ENCODE results near the gene KCNC3.

KCNC3 gene

GRCh38 chr19:50277966-50278580 is 51.1 kb downstream of the KCNC3 start:
- H3K4me3 ChIP-seq (ENCODE audit: insufficient read depth, low read depth, low read length): no peak overlapping the region
- no peaks in the 10 kb centered on the region for H3K36me3 ChIP-seq (ENCODE audit: control insufficient read depth, insufficient read depth, low read length)
- H3K27ac ChIP-seq (ENCODE audit: insufficient read depth, low read depth, low read length, poor library complexity, severe bottlenecking): no peak overlapping the region
- 89% methylated on average over 14 of the region's 14 CpGs for WGBS, 2 experiments
- no peaks in the 10 kb centered on the region for H3K4me1 ChIP-seq (ENCODE audit: control insufficient read depth, insufficient read depth, low read length)
- H3K27me3 ChIP-seq (ENCODE audit: control insufficient read depth, insufficient read depth, low read length, poor library complexity, severe bottlenecking): no peaks in the 10 kb centered on the region
- H3K9me3 ChIP-seq (ENCODE audit: control insufficient read depth, low read length): peaks cover 3% of the 10 kb centered on the region

GRCh38 chr19:50276370-50277063 is 52.7 kb downstream of the KCNC3 start:
- H3K9me3 ChIP-seq (ENCODE audit: control insufficient read depth, low read length): peaks cover 3% of the 10 kb centered on the region
- H3K27ac ChIP-seq (ENCODE audit: insufficient read depth, low read depth, low read length, poor library complexity, severe bottlenecking): no peak overlapping the region
- H3K4me3 ChIP-seq (ENCODE audit: insufficient read depth, low read depth, low read length): no peak overlapping the region
- no peaks in the 10 kb centered on the region for H3K36me3 ChIP-seq (ENCODE audit: control insufficient read depth, insufficient read depth, low read length)
- H3K4me1 ChIP-seq (ENCODE audit: control insufficient read depth, insufficient read depth, low read length): no peaks in the 10 kb centered on the region
- no peaks in the 10 kb centered on the region for H3K27me3 ChIP-seq (ENCODE audit: control insufficient read depth, insufficient read depth, low read length, poor library complexity, severe bottlenecking)
- 89 to 90% methylated on average over 15 of the region's 15 CpGs for WGBS, 2 experiments

- Histone ChIP-seq H3K4me3 (ENCODE audit: insufficient read depth, low read depth, low read length) (no peak overlapping the region), H3K9me3 (ENCODE audit: control insufficient read depth, low read length) (peaks cover 3% of the 10 kb centered on the region), H3K27me3 (ENCODE audit: control insufficient read depth, insufficient read depth, low read length, poor library complexity, severe bottlenecking) (no peaks in the 10 kb centered on the region), H3K36me3 (ENCODE audit: control insufficient read depth, insufficient read depth, low read length) (no peaks in the 10 kb centered on the region), H3K4me1 (ENCODE audit: control insufficient read depth, insufficient read depth, low read length) (no peaks in the 10 kb centered on the region), H3K27ac (ENCODE audit: insufficient read depth, low read depth, low read length, poor library complexity, severe bottlenecking) (no peak overlapping the region)
- WGBS, 2 experiments: 85% methylated on average over 26 of the region's 26 CpGs
Observed at GRCh38 chr19:50275577-50276368, 53.4 kb downstream of the KCNC3 start.

GRCh38 chr19:50273821-50274220 is 55.4 kb downstream of the KCNC3 start:
- WGBS, 2 experiments: 92% methylated on average over 7 of the region's 7 CpGs
- Histone ChIP-seq H3K4me1 (ENCODE audit: control insufficient read depth, insufficient read depth, low read length) (no peaks in the 10 kb centered on the region), H3K9me3 (ENCODE audit: control insufficient read depth, low read length) (peaks cover 5% of the 10 kb centered on the region), H3K27ac (ENCODE audit: insufficient read depth, low read depth, low read length, poor library complexity, severe bottlenecking) (no peak overlapping the region), H3K4me3 (ENCODE audit: insufficient read depth, low read depth, low read length) (no peak overlapping the region), H3K36me3 (ENCODE audit: control insufficient read depth, insufficient read depth, low read length) (no peaks in the 10 kb centered on the region), H3K27me3 (ENCODE audit: control insufficient read depth, insufficient read depth, low read length, poor library complexity, severe bottlenecking) (no peaks in the 10 kb centered on the region)

- Histone ChIP-seq H3K36me3 (ENCODE audit: control insufficient read depth, insufficient read depth, low read length) (no peaks in the 10 kb centered on the region), H3K4me3 (ENCODE audit: insufficient read depth, low read depth, low read length) (no peak overlapping the region), H3K27ac (ENCODE audit: insufficient read depth, low read depth, low read length, poor library complexity, severe bottlenecking) (no peak overlapping the region), H3K9me3 (ENCODE audit: control insufficient read depth, low read length) (peaks cover 5% of the 10 kb centered on the region), H3K27me3 (ENCODE audit: control insufficient read depth, insufficient read depth, low read length, poor library complexity, severe bottlenecking) (no peaks in the 10 kb centered on the region), H3K4me1 (ENCODE audit: control insufficient read depth, insufficient read depth, low read length) (no peaks in the 10 kb centered on the region)
- 88 to 90% methylated on average over 14 of the region's 14 CpGs for WGBS, 2 experiments
Observed at GRCh38 chr19:50272263-50272897, 56.8 kb downstream of the KCNC3 start.

- Histone ChIP-seq H3K36me3 (ENCODE audit: control insufficient read depth, insufficient read depth, low read length) (no peaks in the 10 kb centered on the region), H3K27ac (ENCODE audit: insufficient read depth, low read depth, low read length, poor library complexity, severe bottlenecking) (no peak overlapping the region), H3K4me1 (ENCODE audit: control insufficient read depth, insufficient read depth, low read length) (no peaks in the 10 kb centered on the region), H3K4me3 (ENCODE audit: insufficient read depth, low read depth, low read length) (no peak overlapping the region), H3K9me3 (ENCODE audit: control insufficient read depth, low read length) (peaks cover 5% of the 10 kb centered on the region), H3K27me3 (ENCODE audit: control insufficient read depth, insufficient read depth, low read length, poor library complexity, severe bottlenecking) (no peaks in the 10 kb centered on the region)
- WGBS, 2 experiments: 85 to 87% methylated on average over 2 of the region's 2 CpGs
Observed at GRCh38 chr19:50269653-50270052, 59.5 kb downstream of the KCNC3 start.

GRCh38 chr19:50268501-50268900 is 60.7 kb downstream of the KCNC3 start:
- no peaks in the 10 kb centered on the region for H3K36me3 ChIP-seq (ENCODE audit: control insufficient read depth, insufficient read depth, low read length)

GRCh38 chr19:50268041-50268440 is 61.1 kb downstream of the KCNC3 start:
- Histone ChIP-seq H3K27ac (ENCODE audit: insufficient read depth, low read depth, low read length, poor library complexity, severe bottlenecking) (no peak overlapping the region), H3K4me3 (ENCODE audit: insufficient read depth, low read depth, low read length) (no peak overlapping the region), H3K36me3 (ENCODE audit: control insufficient read depth, insufficient read depth, low read length) (no peaks in the 10 kb centered on the region), H3K27me3 (ENCODE audit: control insufficient read depth, insufficient read depth, low read length, poor library complexity, severe bottlenecking) (no peaks in the 10 kb centered on the region), H3K9me3 (ENCODE audit: control insufficient read depth, low read length) (peaks cover 2% of the 10 kb centered on the region), H3K4me1 (ENCODE audit: control insufficient read depth, insufficient read depth, low read length) (no peaks in the 10 kb centered on the region)
- WGBS, 2 experiments: 89 to 90% methylated on average over 13 of the region's 13 CpGs

More at GRCh38 chr19:50268501-50268900, 60.7 kb downstream of the KCNC3 start:
- 92 to 93% methylated on average over 5 of the region's 5 CpGs for WGBS, 2 experiments
- no peaks in the 10 kb centered on the region for H3K27me3 ChIP-seq (ENCODE audit: control insufficient read depth, insufficient read depth, low read length, poor library complexity, severe bottlenecking)
- no peaks in the 10 kb centered on the region for H3K4me1 ChIP-seq (ENCODE audit: control insufficient read depth, insufficient read depth, low read length)
- no peak overlapping the region for H3K4me3 ChIP-seq (ENCODE audit: insufficient read depth, low read depth, low read length)
- no peak overlapping the region for H3K27ac ChIP-seq (ENCODE audit: insufficient read depth, low read depth, low read length, poor library complexity, severe bottlenecking)
- peaks cover 2% of the 10 kb centered on the region for H3K9me3 ChIP-seq (ENCODE audit: control insufficient read depth, low read length)

- H3K4me1 ChIP-seq (ENCODE audit: control insufficient read depth, insufficient read depth, low read length): no peaks in the 10 kb centered on the region
- no peaks in the 10 kb centered on the region for H3K27me3 ChIP-seq (ENCODE audit: control insufficient read depth, insufficient read depth, low read length, poor library complexity, severe bottlenecking)
- WGBS, 2 experiments: 50 to 54% methylated on average over 20 of the region's 20 CpGs
- H3K36me3 ChIP-seq (ENCODE audit: control insufficient read depth, insufficient read depth, low read length): no peaks in the 10 kb centered on the region
- peaks cover 2% of the 10 kb centered on the region for H3K9me3 ChIP-seq (ENCODE audit: control insufficient read depth, low read length)
- no peak overlapping the region for H3K4me3 ChIP-seq (ENCODE audit: insufficient read depth, low read depth, low read length)
- H3K27ac ChIP-seq (ENCODE audit: insufficient read depth, low read depth, low read length, poor library complexity, severe bottlenecking): no peak overlapping the region
Observed at GRCh38 chr19:50266896-50267295, 62.3 kb downstream of the KCNC3 start.

GRCh38 chr19:50266041-50266440 is 63.1 kb downstream of the KCNC3 start:
- no peaks in the 10 kb centered on the region for H3K4me1 ChIP-seq (ENCODE audit: control insufficient read depth, insufficient read depth, low read length)
- H3K9me3 ChIP-seq (ENCODE audit: control insufficient read depth, low read length): peaks cover 2% of the 10 kb centered on the region
- H3K27me3 ChIP-seq (ENCODE audit: control insufficient read depth, insufficient read depth, low read length, poor library complexity, severe bottlenecking): no peaks in the 10 kb centered on the region
- H3K27ac ChIP-seq (ENCODE audit: insufficient read depth, low read depth, low read length, poor library complexity, severe bottlenecking): no peak overlapping the region
- no peaks in the 10 kb centered on the region for H3K36me3 ChIP-seq (ENCODE audit: control insufficient read depth, insufficient read depth, low read length)
- 76 to 91% methylated on average over 8 of the region's 8 CpGs for WGBS, 2 experiments
- H3K4me3 ChIP-seq (ENCODE audit: insufficient read depth, low read depth, low read length): no peak overlapping the region
